ENCODE data around the gene GSTA3.

DNA sequence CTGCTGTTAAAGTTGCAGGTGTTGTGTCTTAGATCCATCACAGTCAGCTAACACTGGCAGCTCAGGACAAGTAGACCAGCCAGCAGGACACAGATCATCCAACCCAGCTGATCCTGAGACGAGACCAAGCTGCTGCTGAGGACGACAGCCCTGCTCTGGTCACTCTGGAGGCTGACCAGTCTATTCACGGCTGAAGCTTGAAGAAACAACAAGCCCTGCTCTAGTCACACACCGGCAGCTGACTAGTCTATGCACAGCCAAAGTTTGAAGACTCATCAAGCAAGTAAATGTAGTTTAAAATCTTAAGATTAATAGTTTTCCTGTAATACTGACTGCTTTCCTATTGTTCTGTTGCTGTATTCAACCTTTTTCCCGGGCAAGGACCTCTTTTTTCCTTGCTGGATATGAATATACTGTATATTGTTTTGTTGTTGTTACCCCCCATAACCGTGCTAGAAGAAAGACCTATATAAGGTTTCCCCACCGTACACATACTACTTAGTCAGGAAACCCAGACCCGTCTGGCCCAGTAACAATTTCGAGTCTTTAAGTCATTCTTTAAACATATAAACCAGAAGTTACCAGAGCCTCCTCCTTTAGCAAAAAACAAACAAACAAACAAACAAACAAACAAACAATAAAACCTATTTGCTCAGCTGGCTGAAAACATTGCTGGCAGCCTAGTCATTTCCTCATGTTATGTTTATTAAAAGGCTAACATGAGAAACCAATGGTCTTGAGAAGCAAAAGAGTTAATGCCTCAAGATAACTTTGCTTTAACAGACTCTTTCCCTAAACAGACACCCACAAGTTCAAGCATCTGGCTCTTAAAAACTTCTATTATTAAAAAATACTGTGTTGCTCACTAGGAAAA, 16.7 kb upstream of the GSTA3 start:
- no peak for TF ChIP-seq ATF2 (tag by site-specific recombination; IDR thresholded peaks at IDR 0.05; ENCODE audit: low read depth)
- TF ChIP-seq, protein P1, sequence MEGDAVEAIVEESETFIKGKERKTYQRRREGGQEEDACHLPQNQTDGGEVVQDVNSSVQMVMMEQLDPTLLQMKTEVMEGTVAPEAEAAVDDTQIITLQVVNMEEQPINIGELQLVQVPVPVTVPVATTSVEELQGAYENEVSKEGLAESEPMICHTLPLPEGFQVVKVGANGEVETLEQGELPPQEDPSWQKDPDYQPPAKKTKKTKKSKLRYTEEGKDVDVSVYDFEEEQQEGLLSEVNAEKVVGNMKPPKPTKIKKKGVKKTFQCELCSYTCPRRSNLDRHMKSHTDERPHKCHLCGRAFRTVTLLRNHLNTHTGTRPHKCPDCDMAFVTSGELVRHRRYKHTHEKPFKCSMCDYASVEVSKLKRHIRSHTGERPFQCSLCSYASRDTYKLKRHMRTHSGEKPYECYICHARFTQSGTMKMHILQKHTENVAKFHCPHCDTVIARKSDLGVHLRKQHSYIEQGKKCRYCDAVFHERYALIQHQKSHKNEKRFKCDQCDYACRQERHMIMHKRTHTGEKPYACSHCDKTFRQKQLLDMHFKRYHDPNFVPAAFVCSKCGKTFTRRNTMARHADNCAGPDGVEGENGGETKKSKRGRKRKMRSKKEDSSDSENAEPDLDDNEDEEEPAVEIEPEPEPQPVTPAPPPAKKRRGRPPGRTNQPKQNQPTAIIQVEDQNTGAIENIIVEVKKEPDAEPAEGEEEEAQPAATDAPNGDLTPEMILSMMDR (tag by site-specific recombination; IDR thresholded peaks at IDR 0.05): no peak
- no peak for TF ChIP-seq ZNF140 (tag by site-specific recombination; IDR thresholded peaks at IDR 0.05)
- no peak for TF ChIP-seq ZNF623 (tag by site-specific recombination; IDR thresholded peaks at IDR 0.05)
- TF ChIP-seq YY1 (tag by site-specific recombination; IDR thresholded peaks at IDR 0.05): no peak
- TF ChIP-seq BCL11A (tag by site-specific recombination; IDR thresholded peaks at IDR 0.05; ENCODE audit: low read depth): no peak
- TF ChIP-seq ZNF449 (tag by site-specific recombination; IDR thresholded peaks at IDR 0.05): no peak
- no peak for TF ChIP-seq SALL2 (tag by site-specific recombination; IDR thresholded peaks at IDR 0.05; ENCODE audit: borderline replicate concordance)
